ENCODE measurements around the gene PCDH9.
"Not testable (repeated sequence)": the region's sequence is repeated elsewhere in the genome, so short reads cannot be mapped to it uniquely, and the experiment has no call there.

PCDH9 gene

DNA sequence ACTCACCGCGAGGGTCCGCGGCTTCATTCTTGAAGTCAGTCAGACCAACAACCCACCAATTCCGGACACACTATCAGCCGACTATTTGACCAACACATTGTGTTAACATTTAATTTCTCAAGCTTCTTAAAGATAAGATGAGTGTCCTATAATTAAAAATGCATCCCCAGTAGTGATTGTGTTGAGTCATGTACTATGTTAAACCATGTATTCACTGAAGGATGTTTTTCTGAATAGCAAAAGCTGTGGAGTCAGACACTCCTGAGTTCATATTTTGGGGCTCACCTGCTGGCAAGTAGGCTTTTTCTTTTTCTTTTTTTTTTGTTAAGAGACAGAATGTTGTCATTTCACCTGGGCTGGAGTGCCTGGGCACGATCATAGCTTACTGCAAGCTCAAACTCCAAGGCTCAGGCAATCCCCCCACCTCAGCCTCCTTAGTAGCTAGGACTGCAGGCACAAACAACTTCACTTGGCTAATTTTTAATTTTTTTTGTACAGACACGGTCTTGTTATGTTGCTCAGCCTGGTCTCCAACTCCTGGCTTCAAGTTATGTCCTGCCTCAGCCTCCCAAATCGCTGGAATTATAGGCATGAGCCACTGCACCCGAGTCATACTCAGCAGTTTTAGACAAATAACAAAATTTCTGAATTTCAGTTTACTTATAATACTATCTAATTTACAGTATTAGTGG, 606.9 kb downstream of the PCDH9 start:
- DNase-seq = no peak

DNA sequence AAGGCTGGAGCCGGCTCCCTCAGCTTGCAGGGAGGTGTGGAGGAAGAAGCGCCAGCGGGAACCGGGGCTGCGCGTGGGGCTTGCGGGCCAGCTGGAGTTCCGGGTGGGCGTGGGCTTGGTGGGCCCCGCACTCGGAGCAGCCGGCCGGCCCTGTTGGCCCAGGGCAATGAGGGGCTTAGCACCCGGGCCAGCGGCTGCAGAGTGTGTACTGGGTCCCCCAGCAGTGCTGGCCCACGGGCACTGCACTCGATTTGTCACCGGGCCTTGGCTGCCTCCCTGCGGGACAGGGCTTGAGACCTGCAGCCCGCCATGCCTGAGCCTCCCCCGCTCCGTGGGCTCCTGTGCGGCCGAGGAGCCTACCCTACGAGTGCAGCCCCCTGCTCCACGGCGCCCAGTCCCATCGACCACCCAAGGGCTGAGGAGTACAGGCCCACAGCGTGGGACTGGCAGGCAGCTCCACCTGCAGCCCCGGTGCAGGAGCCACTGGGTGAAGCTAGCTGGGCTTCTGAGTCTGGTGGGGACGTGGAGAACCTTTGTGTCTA, 608.2 kb downstream of the PCDH9 start:
- DNase-seq = not testable (repeated sequence)

DNA sequence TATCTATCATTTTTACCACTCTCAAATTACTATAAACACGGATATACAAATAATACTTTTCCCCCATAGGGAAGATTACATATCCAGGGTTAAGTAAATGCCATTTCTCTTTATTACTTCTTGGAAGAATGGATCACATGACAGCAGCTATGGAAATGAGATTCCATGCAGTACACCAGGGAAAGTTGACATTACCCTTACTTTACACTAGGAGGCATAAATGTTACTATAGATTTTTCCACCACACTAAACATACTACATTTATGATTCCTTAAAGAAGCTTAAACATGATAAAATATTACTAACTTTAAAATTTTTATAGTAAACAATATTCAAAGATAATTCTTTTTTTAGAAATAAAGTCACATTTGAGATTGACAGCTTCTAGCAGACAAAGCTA, 611.4 kb downstream of the PCDH9 start:
- no peak for DNase-seq

DNA sequence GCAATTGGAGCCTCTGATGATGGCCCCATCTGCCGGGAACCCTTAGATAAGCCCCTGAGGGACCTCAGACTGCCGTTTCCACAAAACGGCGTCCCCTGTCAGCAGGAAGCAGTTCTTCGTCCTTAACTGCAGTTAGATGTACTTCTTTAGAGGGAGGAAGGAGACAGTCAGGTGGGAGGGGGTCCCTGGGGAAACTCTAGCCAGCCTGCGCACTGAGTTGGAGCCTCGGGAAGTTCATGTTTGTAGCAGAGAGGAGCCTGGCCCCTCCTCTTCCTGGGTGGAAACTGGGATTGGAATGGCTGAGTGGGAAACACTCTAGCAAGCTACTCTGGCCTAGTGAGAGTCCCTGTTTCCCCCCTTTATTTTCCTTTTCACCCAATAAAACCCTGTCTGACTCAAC, 612.4 kb downstream of the PCDH9 start:
- DNase-seq = no peak

DNA sequence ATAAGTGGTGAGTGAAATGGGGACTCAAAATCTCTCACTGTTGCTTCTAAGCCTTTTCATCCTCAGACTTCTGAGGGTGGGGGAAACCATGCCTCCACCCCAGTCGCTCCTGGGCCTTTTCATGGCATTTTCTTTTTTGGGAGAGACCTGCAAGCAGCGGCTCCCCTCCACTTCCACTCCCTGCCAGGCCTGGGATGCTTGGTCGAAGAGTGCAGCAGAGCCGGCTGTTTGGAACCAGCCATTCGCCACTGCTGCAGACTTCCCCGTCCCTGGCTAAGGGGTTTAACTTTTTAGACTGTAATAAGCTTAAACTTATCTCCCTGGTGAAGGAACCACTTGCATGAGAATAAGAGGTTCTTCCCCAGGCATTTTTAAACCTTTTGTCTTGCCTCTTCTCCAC, 617.2 kb downstream of the PCDH9 start:
- no peak for DNase-seq

DNA sequence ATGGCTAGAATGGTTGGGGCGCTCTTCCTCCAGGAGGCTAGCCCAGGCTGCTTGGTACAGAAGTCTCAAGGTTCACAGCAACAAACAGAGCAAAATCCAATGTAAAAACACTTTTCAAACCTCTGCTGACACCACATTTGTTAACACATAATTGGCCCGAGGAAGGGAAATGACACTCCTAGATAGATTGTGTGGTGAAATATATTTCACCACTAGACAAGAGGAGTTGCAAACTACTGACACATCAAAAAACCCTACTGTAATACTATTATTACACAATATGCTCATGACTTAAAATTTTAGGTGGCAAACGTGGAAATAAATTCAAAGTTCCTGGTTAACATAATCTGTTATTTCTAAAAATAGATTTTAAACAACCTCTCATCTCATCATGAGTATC, 643.6 kb downstream of the PCDH9 start:
- DNase-seq = no peak

DNA sequence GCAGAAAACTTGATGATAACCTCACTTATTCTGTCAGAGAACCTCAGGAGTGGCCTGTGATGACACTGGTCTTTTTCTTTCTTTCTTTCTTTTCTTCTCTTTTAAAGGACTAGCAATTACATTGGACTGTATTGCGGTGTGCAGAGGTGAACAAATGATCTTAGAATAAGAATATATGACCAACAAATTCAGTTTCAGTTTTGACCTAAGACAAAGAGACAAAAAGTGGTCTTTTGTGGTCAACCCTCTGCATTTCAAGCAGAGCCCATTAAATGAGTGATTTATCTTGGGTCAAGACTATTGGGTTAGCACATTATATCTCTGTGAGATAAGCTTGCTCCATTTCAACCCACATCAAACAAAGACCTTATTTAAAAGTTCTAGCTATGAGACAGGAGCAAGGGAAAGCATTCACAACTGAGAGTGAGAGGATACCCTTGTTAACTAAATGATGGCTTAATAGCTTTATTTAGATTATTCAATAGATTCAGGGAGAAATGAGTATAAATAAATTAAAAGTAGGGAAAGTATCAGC, 644.4 kb downstream of the PCDH9 start:
- no peak for DNase-seq

DNA sequence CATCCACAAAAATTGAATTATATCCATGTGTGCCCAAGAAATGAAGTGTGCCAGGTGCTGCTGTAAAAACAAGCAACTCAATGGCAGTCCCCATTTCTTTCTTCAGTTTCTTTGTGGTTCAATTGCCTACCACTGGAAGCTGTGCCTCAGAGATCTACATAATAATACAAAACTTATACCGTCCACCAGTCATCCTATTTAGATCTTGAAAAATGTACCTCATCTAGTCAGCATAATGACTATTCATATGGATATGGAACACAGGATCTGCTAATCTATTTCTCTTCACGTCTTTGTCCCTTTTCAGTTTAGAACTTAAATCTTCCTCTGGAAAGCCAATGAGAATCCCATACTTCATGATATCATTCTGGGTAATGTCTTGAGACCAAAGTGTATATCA, 648.5 kb downstream of the PCDH9 start:
- DNase-seq = no peak

DNA sequence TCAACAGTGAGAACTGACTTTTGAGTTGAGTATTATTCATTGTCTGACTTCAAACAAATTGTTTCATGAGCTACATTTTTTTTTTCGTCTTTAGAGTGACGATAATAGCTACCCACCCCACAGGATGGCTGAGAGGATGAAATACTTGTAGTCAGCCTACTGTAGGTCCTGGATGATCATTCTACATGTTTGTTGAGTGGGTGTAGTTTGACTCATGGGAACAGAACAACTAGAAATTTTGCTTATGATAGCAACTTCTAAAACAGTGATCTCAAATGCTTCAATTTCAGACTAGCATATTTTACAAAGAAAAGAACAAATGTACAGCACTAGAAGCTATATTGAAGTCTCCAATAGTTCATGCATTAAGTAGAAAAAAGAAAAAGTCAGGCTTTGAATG, 651.8 kb downstream of the PCDH9 start:
- DNase-seq = no peak

DNA sequence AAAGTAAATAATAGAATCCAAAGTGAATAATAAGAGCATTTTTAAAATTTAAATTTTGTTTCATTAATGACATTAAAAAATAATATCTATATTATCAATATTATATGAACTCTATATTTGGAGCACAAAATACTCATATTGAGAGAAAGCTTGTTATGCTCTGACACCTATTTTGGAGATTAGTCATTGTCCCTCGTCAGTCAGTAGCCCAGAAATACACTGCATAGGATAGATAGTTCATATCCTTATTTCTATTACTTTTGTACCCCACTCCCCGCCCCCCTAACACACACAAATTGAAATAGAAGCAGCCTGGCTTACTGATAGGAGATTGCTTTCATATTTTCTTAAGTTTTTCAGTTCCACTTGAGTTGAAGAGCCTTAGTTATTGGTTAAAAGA, 652.8 kb downstream of the PCDH9 start:
- DNase-seq = no peak

DNA sequence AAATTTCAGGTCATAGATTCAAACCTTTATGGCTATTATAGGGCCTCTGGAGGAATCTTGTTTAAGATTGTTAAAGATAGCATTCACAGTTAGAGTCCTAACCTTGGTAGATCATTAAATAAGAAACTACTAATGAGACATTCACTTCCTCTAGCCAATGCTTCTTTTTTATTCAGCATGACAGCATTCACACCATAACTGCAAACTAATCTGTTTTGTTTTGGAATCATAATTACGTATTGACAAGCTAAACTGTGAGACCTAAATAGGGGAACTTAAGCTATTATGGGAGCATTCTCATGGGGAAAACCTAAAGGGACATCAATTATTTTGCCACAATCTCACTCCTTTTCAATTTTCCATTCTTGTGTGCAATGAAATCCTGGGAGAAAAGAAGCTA, 653.8 kb downstream of the PCDH9 start:
- DNase-seq = no peak

DNA sequence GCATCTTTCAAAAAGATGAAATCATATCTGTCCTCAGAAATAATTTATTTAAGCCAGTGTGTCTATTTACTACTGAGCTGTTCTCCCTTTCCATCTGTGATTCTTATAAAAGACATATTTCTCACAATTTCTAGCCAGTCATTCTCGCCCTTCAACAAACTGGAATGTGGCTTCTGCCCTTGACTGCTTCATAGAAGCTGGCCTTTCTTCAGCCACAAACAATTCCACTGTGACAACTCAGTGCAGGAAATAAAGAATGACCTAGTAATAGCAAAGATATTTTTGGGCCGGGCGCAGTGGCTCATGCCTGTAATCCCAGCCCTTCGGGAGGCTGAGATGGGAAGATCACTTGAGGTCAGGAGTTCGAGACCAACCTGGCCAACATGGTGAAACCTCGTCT, 655.5 kb downstream of the PCDH9 start:
- DNase-seq = no peak

DNA sequence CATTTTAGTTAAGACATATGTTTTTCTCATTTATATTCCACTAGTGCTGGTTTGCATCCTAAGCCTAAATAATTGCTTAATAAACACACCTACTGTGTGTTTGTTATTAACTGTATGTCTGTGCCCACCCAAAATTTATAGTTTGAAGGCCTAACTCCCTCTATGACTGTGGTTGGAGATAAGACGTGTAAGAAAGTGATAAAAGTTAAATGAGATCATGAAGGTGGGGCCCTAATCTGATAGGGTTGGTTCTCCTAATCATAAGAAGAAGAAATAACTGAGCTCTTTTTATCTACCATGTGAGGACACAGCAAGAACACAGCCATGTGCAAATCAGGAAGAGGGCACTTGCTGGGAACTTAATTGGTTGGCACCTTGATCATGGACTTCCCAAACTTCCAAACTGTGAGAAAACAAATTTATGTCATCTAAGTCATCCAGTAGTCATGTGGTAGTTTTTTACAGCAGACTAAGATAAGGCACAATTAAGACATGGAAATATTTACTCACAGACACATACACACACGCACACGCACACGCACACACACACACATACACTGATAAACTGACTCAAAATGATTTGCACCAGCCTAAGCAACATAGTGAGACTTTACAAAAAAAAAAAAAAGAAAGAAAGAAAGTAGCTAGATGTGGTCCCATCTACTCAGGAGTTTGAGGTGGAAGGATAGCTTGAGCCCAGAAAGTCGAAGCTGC, 662.1 kb downstream of the PCDH9 start:
- no peak for DNase-seq

DNA sequence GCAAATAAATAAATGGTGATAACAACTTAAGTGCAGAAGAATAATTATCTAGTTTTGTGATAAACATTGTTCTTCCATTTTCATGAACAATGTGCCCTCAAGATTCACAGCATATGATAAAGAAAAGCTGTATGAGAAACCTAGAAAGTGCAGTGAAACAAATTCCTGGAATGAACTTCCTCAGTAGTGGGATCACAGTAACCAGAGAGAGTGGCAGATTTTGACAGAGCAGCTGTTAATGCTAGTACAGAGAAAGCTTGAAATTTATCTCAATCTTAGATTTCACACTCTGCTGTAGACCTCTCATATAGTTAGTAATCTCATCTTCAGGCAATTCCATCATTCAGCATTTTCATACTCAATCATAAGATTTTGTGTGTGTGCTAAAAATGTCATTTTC, 664.9 kb downstream of the PCDH9 start:
- DNase-seq = no peak

DNA sequence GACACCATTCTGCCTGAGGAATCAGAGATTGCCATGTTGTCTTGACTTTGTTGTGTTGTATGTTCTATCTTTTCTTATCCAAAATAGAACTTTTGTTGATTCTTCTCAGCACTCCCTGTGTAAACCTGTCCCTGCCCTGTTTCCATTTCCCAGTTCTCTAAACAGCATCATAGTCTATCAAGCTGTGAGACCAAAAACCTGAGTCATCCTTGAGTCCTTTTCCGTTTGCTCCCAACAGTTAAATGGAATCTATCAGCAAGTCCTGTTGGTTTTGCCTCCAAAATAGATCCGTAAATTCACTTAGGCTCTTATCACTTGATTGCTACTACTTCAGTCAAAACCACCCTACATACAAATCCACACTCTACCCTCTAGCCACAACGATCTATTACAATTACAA, 667.1 kb downstream of the PCDH9 start:
- DNase-seq = no peak

DNA sequence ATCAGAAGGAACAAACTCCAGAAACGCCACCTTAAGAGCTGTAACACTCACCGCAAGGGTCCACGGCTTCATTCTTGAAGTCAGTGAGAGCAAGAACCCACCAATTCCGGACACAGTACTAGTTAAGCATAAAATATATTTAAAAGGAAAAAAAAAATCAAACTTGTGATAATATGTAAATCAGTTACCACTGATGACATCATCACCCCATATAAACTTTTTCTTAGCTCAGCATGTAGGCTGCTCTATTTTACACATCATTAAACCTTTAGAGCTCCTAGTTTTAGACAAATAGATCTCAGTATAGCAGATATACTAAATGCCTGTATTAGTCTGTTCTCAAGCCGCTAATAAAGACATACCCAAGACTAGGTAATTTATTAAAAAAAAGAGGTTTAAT, 668.1 kb downstream of the PCDH9 start:
- no peak for DNase-seq

DNA sequence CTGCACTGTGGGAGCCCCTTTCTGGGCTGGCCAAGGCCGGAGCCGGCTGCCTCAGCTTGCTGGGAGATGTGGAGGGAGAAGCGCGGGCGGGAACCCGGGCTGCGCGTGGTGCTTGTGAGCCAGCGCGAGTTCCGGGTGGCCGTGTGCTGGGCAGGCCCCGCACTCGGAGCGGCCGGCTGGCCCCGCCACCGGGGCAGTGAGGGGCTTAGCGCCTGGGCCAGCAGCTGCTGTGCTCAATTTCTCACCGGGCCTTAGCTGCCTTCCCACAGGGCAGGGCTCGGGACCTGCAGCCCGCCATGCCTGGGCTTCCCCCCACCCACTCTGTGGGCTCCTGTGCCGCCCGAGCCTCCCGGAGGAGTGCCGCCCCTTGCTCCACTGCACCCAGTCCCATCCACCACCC, 669.1 kb downstream of the PCDH9 start:
- DNase-seq = no peak

DNA sequence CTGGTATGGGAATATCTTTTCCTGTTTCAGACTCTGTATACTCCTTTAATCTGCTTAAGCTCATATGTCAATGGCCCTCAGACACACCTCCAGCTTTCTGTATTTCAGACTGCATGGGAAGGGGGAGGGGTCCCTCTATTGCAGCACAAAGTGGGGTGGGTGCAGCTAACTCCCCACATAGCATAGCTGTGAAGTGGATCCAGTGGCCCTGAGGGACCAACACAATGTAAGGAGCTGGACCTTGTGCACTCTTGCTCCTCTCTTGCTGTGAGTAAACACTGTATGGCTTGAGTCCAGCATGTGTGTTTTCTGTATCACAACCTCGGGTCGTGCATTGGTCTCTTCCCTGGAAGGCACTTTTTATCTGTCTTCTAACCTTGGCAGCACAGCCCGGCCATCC, 669.9 kb downstream of the PCDH9 start:
- DNase-seq = no peak

DNA sequence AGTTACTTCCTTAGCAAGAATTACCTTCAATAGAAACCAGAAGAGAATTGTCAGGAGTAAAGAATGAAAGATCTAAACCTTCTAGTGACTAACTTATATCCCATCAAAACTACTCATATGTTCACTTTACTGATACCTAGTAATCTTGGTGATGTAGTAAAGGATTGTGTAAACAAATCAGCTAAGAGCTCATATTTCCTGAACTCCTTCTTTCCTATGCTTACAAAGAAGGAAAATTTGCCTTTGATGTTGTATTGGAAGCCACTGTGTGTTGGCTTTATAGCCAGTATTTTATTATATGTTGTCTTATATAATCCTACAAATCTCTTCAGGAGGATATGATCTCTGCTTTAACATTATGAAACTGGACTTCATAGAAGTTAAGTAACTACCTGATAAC, 671.0 kb downstream of the PCDH9 start:
- no peak for DNase-seq

DNA sequence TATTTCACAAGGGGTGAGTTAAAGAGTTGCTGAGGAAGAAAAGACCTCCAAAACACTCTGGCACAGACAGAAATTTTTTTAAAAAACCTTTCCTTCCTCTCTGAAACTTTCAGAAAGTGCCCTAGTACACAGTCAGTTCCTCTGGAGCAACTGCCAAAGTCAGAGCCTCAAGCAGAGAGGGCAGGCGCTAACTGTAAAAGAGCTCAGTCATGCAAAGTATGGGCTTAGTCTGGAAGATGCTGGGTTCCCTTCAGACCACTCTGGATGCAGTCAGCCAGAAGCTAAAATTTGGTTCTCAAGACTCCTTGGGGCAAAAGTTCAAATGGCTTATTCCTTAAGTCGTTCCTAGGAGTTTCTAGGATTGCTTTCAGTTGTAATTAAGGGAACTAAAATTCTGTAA, 671.6 kb downstream of the PCDH9 start:
- no peak for DNase-seq

DNA sequence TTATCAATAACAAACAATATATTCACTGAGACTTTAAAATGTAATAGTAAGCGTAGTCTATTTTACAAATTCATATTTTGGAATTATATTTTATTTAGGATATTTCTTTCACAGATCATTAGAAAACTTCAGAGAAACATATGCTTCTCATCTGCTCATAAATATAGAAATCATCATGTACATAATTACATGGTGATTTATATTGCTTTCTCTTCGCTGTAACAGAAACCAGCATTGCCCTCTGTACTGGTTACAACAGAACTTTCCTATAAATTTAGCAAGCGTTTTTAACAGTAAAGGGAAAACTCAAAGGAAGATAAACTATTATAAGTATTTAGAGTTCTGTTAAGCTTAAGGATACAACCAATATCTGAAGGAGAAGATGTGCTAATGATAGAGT, 672.8 kb downstream of the PCDH9 start:
- no peak for DNase-seq

DNA sequence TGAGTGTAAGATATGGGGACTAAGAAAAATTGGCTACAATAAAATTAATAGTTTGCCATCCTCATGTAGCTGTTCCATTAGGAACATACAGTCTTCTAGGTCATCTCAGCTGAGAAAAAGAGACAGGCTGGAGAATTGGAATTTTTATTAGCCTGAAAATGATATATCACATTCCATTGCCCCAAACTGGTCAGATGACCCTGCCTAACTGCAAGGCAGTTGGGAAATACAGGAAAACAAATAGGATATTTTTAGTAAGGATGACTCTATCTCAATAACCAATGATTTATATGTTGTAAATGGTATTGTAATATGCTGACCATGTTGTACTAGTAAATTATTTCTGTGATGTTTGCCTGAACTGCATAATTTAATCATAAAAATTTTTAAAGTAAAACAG, 673.8 kb downstream of the PCDH9 start:
- DNase-seq = no peak

DNA sequence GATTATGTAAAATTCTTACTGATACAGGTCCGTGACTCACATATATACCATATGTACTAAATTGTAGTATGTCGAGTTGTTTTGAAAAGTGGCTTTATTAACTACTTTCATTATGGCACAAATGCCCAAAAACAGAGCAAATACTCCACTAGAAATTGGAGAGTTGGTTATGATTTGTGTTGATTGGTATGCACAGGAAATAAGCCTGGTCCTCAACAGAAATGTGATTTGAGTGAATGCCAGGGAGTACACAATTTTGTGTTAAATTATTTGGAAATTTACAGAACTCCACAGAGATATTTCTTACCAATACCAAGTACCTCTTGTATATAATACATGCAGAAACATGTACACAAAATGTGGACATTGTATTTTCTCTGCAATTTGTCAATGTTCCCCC, 676.7 kb downstream of the PCDH9 start:
- no peak for DNase-seq

DNA sequence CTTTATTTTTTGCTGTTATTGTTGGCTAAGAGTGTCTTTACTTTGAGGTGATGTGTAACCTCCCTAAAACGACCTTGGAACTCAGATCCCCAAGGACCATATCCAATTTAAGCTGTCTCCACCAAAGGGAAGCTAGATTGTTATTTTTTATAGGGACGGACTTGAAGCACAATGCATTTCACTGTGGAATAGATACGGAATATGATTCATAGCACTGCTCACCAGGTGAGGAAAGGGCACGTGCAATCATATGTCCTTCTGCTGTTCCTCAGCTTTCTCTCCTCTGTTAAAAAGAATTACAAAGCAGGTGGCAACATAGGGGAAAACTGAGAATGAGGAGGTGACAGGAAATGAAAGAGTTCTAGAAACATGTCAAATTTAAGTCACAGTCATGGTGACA, 679.0 kb downstream of the PCDH9 start:
- no peak for DNase-seq

DNA sequence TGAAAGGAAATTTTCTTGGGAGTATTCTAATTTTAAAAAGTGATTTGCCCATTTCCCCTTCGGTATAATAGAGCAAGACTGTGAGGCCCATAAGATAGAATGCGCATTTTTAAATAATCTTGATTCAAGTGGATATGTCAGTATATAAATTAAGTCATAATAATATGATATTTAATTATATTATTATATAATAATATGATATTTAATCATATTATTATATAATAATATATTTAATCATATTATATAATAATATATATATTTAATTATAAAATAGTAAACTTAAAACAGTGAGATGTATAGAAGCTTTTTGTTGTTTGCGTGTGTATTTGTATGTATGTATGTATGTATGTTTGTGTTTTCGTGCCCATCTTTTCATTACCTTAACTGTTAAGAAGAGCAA, 682.5 kb downstream of the PCDH9 start:
- DNase-seq = no peak
